ENCODE data around the gene CPOX.
"Not testable (repeated sequence)": the region's sequence is repeated elsewhere in the genome, so short reads cannot be mapped to it uniquely, and the experiment has no call there.

The CPOX gene

GRCh38 chr3:98593046-98593936 lies at the start of gene CPOX:
TSS of gene CPOX (minus strand) at chr3:98593611. CDS start at chr3:98593504, 107 bp downstream.
- DNase-seq (ENCODE audit: low spot score) = peak; percentile 96

- DNase-seq (ENCODE audit: low spot score) = not testable (repeated sequence)
Measured at GRCh38 chr3:98642769-98643168, 49.4 kb upstream of the CPOX start.

GRCh38 chr3:98641756-98642155 lies 48.3 kb upstream of the CPOX start:
- DNase-seq (ENCODE audit: low spot score) = not testable (repeated sequence)

- DNase-seq (ENCODE audit: low spot score) = not testable (repeated sequence)
Measured at GRCh38 chr3:98638515-98638914, 45.1 kb upstream of the CPOX start.

GRCh38 chr3:98630416-98630815 lies 37.0 kb upstream of the CPOX start:
- no peak for DNase-seq (ENCODE audit: low spot score)

GRCh38 chr3:98628317-98628716 lies 34.9 kb upstream of the CPOX start:
- DNase-seq (ENCODE audit: low spot score) = no peak

- no peak for DNase-seq (ENCODE audit: low spot score)
Measured at GRCh38 chr3:98626151-98626550, 32.7 kb upstream of the CPOX start.

GRCh38 chr3:98623572-98624280 lies 30.3 kb upstream of the CPOX start:
- no peak for DNase-seq (ENCODE audit: low spot score)

GRCh38 chr3:98617841-98618240 lies 24.4 kb upstream of the CPOX start:
- DNase-seq (ENCODE audit: low spot score) = no peak

GRCh38 chr3:98613616-98614015 lies 20.2 kb upstream of the CPOX start:
- DNase-seq (ENCODE audit: low spot score) = no peak

GRCh38 chr3:98612996-98613517 lies 19.6 kb upstream of the CPOX start:
- DNase-seq (ENCODE audit: low spot score) = peak; percentile 53

GRCh38 chr3:98612587-98612986 lies 19.2 kb upstream of the CPOX start:
- DNase-seq (ENCODE audit: low spot score) = no peak

GRCh38 chr3:98608029-98608428 lies 14.6 kb upstream of the CPOX start:
- no peak for DNase-seq (ENCODE audit: low spot score)

- DNase-seq (ENCODE audit: low spot score) = no peak
Measured at GRCh38 chr3:98603580-98603979, 10.2 kb upstream of the CPOX start.

GRCh38 chr3:98602078-98602678 lies 8.8 kb upstream of the CPOX start:
- DNase-seq (ENCODE audit: low spot score) = peak; percentile 83

GRCh38 chr3:98601180-98601579 lies 7.8 kb upstream of the CPOX start:
- DNase-seq (ENCODE audit: low spot score) = no peak

- DNase-seq (ENCODE audit: low spot score) = no peak
Measured at GRCh38 chr3:98600412-98601095, 7.1 kb upstream of the CPOX start.

- DNase-seq (ENCODE audit: low spot score) = no peak
Measured at GRCh38 chr3:98599647-98600411, 6.4 kb upstream of the CPOX start.

- DNase-seq (ENCODE audit: low spot score) = no peak
Measured at GRCh38 chr3:98598492-98598891, 5.1 kb upstream of the CPOX start.

- DNase-seq (ENCODE audit: low spot score) = no peak
Measured at GRCh38 chr3:98596541-98597500, 3.4 kb upstream of the CPOX start.
